Activated T-helper 1 cell treated with anti-CD3 and anti-CD28 coated beads, Interleukin-12 subunit alpha, Interleukin-12 subunit beta, Interleukin-2, Interleukin-4 antibody, amounts not matched to agents 30 ng/mL and 10 ng/mL and 1 ng/mL, durations not matched to agents 14 hours and 24 hours and 36 hours (primary cell): ENCODE measurements around the gene RCE1. TPM values are rescaled to one million over a fixed set of nuclear protein-coding genes. Genes with fewer than 3 reads are reported as not detected.

ENCODE experiments used
- DNase-seq: peaks from one replicate; pipeline ENCODE4 v3.0.0; 2021; ENCODE audit warnings: low spot score
- H3K27ac Mint-ChIP-seq: one replicate; pipeline ENCODE4 v1.8.0; 2021; ENCODE audit warnings: mild to moderate bottlenecking, mixed read lengths
- H3K27me3 Mint-ChIP-seq: one replicate; pipeline ENCODE4 v1.8.0; 2022; ENCODE audit warnings: mild to moderate bottlenecking, moderate library complexity, mixed read lengths; ENCODE audit not compliant: insufficient read depth
- H3K36me3 Mint-ChIP-seq: one replicate; pipeline ENCODE4 v1.8.0; 2021; ENCODE audit warnings: low read depth, mixed read lengths
- H3K4me1 Mint-ChIP-seq: one replicate; pipeline ENCODE4 v1.8.0; 2021; ENCODE audit warnings: low read depth, mixed read lengths
- H3K4me3 Mint-ChIP-seq: one replicate; pipeline ENCODE4 v1.8.0; 2021; ENCODE audit warnings: mild to moderate bottlenecking, moderate library complexity, mixed read lengths
- H3K9me3 Mint-ChIP-seq: one replicate; pipeline ENCODE4 v1.8.0; 2021; ENCODE audit warnings: mixed read lengths
- intact Hi-C: fragments of 100-400 bp; cut with micrococcal nuclease; formaldehyde crosslinking; loops from one replicate; pipeline ENCODE4 v1.15.1; 2024
- total RNA-seq: library from RNA; stranded (reverse); gene quantifications from 2 replicates; pipeline ENCODE4 v1.2.3, GENCODE V29; 2022

Gene RCE1
- total RNA-seq, 1 donor from 2014 or later, result 30.9 TPM

DNA sequence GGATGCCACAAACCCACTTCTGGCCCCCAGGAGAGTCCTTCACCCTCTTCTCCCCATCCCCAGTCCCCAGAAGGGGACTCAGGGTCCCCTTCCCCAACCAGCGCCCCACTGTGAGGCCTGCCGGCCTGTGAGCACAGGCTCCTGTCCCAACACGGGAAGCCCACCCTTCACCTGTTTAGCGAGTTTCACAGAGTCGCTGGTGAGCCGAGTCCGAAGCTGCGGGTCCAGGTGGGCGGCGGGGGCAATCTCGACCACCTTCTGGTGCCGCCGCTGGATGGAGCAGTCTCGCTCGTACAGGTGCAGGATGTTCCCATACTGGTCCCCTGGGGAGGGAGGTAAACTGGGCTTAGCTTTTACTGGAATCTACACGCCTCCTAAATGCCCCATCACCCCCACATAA is 26.9 kb downstream of the RCE1 start:
- Mint-ChIP-seq H3K27me3 (peaks cover 5% of the 10 kb centered on the region), H3K4me1 (peaks cover 7% of the 10 kb centered on the region), H3K27ac (no peak overlapping the region), H3K36me3 (no peaks in the 10 kb centered on the region), H3K9me3 (no peaks in the 10 kb centered on the region), H3K4me3 (no peak overlapping the region)
- no peak for DNase-seq
- intact Hi-C loops, result no loop called here

DNA sequence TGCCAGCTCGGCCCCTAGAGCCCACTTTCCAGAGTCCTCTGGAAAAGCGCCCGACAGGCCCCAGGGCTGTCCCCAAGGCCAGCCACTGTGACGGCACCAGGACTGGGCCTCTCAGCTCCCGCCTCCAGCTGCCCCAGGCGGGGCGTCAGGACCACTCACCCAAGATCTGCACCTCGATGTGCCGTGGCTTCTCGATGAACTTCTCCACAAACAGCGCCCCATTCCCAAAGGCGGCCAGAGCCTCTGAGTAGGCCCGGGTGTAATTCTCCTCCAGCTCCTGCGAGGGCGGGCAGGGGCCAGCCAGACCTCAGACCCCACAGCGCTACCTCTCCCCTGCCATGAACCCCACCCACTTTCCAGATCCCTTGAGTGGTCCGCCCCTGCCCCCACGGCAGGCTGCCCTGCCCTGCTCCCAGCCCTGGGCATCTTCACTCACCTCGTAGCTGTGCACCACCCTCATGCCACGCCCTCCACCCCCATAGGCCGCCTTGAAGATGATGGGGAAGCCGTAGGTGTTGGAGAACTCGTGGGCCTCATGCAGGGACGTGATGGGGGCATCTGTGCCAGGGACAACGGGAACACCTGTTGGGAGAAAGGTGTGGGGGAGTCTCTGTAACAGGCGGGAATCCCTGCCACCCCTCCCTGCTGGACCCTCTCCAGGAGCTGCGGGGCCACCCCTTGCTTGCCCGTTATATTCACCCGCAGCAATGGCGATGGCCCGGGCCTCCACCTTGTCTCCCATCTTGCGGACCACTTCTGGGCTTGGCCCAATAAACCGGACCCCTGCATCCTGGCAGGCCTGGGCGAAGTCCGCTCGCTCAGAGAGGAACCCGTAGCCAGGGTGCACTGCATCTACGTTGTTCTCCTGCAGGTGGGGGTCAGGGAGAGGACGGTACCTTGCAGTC is 27.6 kb downstream of the RCE1 start:
- intact Hi-C loops, result no loop called here
- DNase-seq, result no peak
- no peaks in the 10 kb centered on the region for H3K36me3 Mint-ChIP-seq
- H3K4me3 Mint-ChIP-seq, result no peak overlapping the region
- peaks cover 7% of the 10 kb centered on the region for H3K4me1 Mint-ChIP-seq
- H3K27me3 Mint-ChIP-seq, result peaks cover 5% of the 10 kb centered on the region
- no peaks in the 10 kb centered on the region for H3K9me3 Mint-ChIP-seq
- no peak overlapping the region for H3K27ac Mint-ChIP-seq

- peaks cover 5% of the 10 kb centered on the region for H3K27me3 Mint-ChIP-seq
- no peaks in the 10 kb centered on the region for H3K9me3 Mint-ChIP-seq
- H3K27ac Mint-ChIP-seq, result no peak overlapping the region
- peaks cover 7% of the 10 kb centered on the region for H3K4me1 Mint-ChIP-seq
- no peak overlapping the region for H3K4me3 Mint-ChIP-seq
- H3K36me3 Mint-ChIP-seq, result no peaks in the 10 kb centered on the region
- no peak for DNase-seq
- intact Hi-C loops, result no loop called here
These were observed 28.3 kb downstream of the RCE1 start for GRCh38 chr11:66871521-66871901.

GRCh38 chr11:66874232-66874631 is 31.0 kb downstream of the RCE1 start:
- H3K4me3 Mint-ChIP-seq, result no peak overlapping the region
- H3K36me3 Mint-ChIP-seq, result no peaks in the 10 kb centered on the region
- H3K27ac Mint-ChIP-seq, result no peak overlapping the region
- no peaks in the 10 kb centered on the region for H3K4me1 Mint-ChIP-seq
- peaks cover 3% of the 10 kb centered on the region for H3K27me3 Mint-ChIP-seq
- no peak for DNase-seq
- intact Hi-C loops, result no loop called here
- no peaks in the 10 kb centered on the region for H3K9me3 Mint-ChIP-seq

DNA sequence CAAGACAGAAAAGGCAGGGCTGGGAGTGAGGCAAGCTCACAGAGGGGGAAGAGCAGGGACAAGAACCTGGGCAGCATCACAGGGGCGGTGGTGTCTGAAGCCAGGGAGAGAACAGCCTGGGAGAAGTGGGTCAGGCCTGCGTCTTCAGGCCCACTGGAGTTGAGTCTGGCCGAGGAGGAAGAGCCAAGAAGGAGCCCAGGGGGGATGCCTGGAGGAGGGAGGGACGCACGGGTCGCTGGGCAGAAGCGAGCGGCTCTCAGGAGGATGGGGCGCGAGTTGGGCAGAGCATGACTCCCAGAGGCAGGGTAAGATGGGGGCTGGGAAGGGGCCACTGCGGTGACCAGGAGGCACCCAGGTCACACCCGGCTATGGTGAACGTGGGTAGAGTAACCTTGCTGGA is 32.1 kb downstream of the RCE1 start:
- H3K36me3 Mint-ChIP-seq, result no peaks in the 10 kb centered on the region
- no peak overlapping the region for H3K4me3 Mint-ChIP-seq
- no peak for DNase-seq
- H3K4me1 Mint-ChIP-seq, result peaks cover 4% of the 10 kb centered on the region
- peaks cover 3% of the 10 kb centered on the region for H3K27me3 Mint-ChIP-seq
- intact Hi-C loops, result no loop called here
- no peak overlapping the region for H3K27ac Mint-ChIP-seq
- no peaks in the 10 kb centered on the region for H3K9me3 Mint-ChIP-seq

GRCh38 chr11:66877588-66878385 is 34.5 kb downstream of the RCE1 start:
- no peak for DNase-seq
- H3K36me3 Mint-ChIP-seq, result no peaks in the 10 kb centered on the region
- peaks cover 3% of the 10 kb centered on the region for H3K27me3 Mint-ChIP-seq
- no peak overlapping the region for H3K27ac Mint-ChIP-seq
- intact Hi-C loops, result no loop called here
- peaks cover 15% of the 10 kb centered on the region for H3K4me1 Mint-ChIP-seq
- no peaks in the 10 kb centered on the region for H3K9me3 Mint-ChIP-seq
- no peak overlapping the region for H3K4me3 Mint-ChIP-seq

GRCh38 chr11:66878474-66878873 is 35.2 kb downstream of the RCE1 start:
- Mint-ChIP-seq H3K9me3 (no peaks in the 10 kb centered on the region), H3K4me1 (peaks cover 15% of the 10 kb centered on the region), H3K27me3 (peaks cover 3% of the 10 kb centered on the region), H3K36me3 (no peaks in the 10 kb centered on the region), H3K27ac (no peak overlapping the region), H3K4me3 (no peak overlapping the region)
- no peak for DNase-seq
- intact Hi-C loops, result no loop called here

DNA sequence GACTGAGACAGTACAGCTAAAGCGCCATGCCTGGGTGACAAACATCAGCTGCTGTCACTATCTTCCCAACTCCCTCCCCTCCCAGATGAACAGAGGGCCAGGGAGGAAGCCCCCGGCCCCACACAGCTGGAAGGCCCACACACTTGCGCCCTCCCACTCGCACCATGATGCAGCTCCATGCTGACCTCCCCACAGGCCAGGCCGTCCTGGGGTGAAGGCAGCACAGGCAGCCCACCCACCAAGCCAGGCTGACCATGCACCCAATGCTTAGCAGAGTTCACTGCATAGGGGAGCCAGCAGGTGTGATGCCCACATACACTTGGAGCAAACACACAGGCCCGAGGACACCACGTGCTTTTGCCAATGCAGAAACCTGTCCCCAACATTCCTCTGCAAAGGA is 35.8 kb downstream of the RCE1 start:
- intact Hi-C loops, result no loop called here
- Mint-ChIP-seq H3K4me3 (no peak overlapping the region), H3K27ac (no peak overlapping the region), H3K4me1 (peaks cover 15% of the 10 kb centered on the region), H3K36me3 (no peaks in the 10 kb centered on the region), H3K27me3 (peaks cover 3% of the 10 kb centered on the region), H3K9me3 (no peaks in the 10 kb centered on the region)
- DNase-seq, result no peak

DNA sequence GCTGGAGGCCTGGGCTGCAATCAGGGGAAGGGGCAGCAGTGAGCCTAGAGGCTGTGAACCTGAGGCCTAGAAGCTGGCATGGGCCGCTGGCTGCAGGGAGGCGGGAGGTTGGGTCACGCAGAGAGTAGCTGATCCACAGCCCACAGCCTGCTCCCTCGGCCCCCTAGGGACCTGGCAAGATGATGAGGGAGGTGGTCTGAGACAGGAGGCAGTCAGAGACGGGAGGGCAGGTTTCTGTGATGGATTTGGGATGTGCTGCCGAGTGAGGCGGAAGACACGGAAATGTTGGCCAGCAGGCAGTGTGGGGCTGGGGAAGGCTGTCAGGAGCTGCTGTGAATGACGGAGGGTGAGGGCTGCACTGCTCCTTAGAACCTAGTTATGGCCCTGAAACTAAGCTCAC is 36.3 kb downstream of the RCE1 start:
- no peak overlapping the region for H3K27ac Mint-ChIP-seq
- intact Hi-C loops, result no loop called here
- no peaks in the 10 kb centered on the region for H3K36me3 Mint-ChIP-seq
- no peak overlapping the region for H3K4me3 Mint-ChIP-seq
- no peaks in the 10 kb centered on the region for H3K27me3 Mint-ChIP-seq
- H3K4me1 Mint-ChIP-seq, result peaks cover 15% of the 10 kb centered on the region
- H3K9me3 Mint-ChIP-seq, result no peaks in the 10 kb centered on the region
- no peak for DNase-seq

GRCh38 chr11:66879999-66880398 is 36.8 kb downstream of the RCE1 start:
- peaks cover 15% of the 10 kb centered on the region for H3K4me1 Mint-ChIP-seq
- H3K36me3 Mint-ChIP-seq, result no peaks in the 10 kb centered on the region
- DNase-seq, result no peak
- no peaks in the 10 kb centered on the region for H3K9me3 Mint-ChIP-seq
- no peaks in the 10 kb centered on the region for H3K27me3 Mint-ChIP-seq
- H3K4me3 Mint-ChIP-seq, result no peak overlapping the region
- intact Hi-C loops, result no loop called here
- H3K27ac Mint-ChIP-seq, result no peak overlapping the region

- Mint-ChIP-seq H3K27ac (no peak overlapping the region), H3K27me3 (no peaks in the 10 kb centered on the region), H3K4me3 (no peak overlapping the region), H3K36me3 (no peaks in the 10 kb centered on the region), H3K9me3 (no peaks in the 10 kb centered on the region), H3K4me1 (peaks cover 15% of the 10 kb centered on the region)
- DNase-seq, result no peak
- intact Hi-C loops, result no loop called here
These were observed 37.5 kb downstream of the RCE1 start for GRCh38 chr11:66880496-66881450.

- Mint-ChIP-seq H3K27ac (no peak overlapping the region), H3K4me3 (no peak overlapping the region), H3K36me3 (no peaks in the 10 kb centered on the region), H3K27me3 (no peaks in the 10 kb centered on the region), H3K9me3 (no peaks in the 10 kb centered on the region), H3K4me1 (peaks cover 15% of the 10 kb centered on the region)
- DNase-seq, result no peak
- intact Hi-C loops, result no loop called here
These were observed 38.2 kb downstream of the RCE1 start for GRCh38 chr11:66881451-66881835.
